Thyroid gland (tissue), 4 donors: ENCODE results near the gene COX6A2. TPM values are rescaled to one million over a fixed set of nuclear protein-coding genes. Genes with fewer than 3 reads are reported as not detected.
"Not testable (repeated sequence)": the region's sequence is repeated elsewhere in the genome, so short reads cannot be mapped to it uniquely, and the experiment has no call there.

Experiments
- DNase-seq, 2 donors: peaks; one replicate each; pipeline ENCODE4 v3.0.0-alpha.2; 2019
- H3K27ac ChIP-seq, 3 donors: fragments of 200-600 bp; sonication (generic); 1 replicate in 2 of 3; 2 replicates in 1 of 3; pipeline ENCODE4 v1.5.1; 2016 to 2019; ENCODE audit warnings: mild to moderate bottlenecking in 1 of 3, moderate library complexity in 1 of 3
- H3K27me3 ChIP-seq: fragments of 200-600 bp; sonication (generic); one replicate; pipeline ENCODE4 v1.5.1; 2019
- H3K36me3 ChIP-seq, 2 donors: fragments of 200-600 bp; sonication (generic); one replicate each; pipeline ENCODE4 v1.5.1; 2016 to 2019
- H3K4me1 ChIP-seq, 2 donors: fragments of 200-600 bp; sonication (generic); one replicate each; pipeline ENCODE4 v1.5.1; 2017 to 2019
- H3K4me3 ChIP-seq, 3 donors: fragments of 200-600 bp; sonication (generic); replicated peaks in 1 of 3; 1 replicate in 2 of 3; 2 replicates in 1 of 3; pipeline ENCODE4 v1.5.1; 2016; ENCODE audit warnings: mild to moderate bottlenecking in 1 of 3
- H3K9me3 ChIP-seq: fragments of 200-600 bp; sonication (generic); one replicate; pipeline ENCODE4 v1.5.1; 2017
- CTCF ChIP-seq, 6 experiments: fragments of 200-600 bp in 3 of 6; fragments of 450-650 bp in 3 of 6; sonication (generic) in 3 of 6; IDR thresholded peaks; one replicate each; pipeline ENCODE4 v1.5.1; 2016 to 2019; ENCODE audit warnings: antibody characterized with exemption in 6 of 6, mild to moderate bottlenecking in 2 of 6, inconsistent platforms in 1 of 6, moderate library complexity in 1 of 6
- POLR2A ChIP-seq, 2 donors: fragments of 450-650 bp; IDR thresholded peaks; one replicate each; pipeline ENCODE4 v1.6.1; 2017; ENCODE audit warnings: antibody characterized with exemption in 2 of 2, mild to moderate bottlenecking in 2 of 2, moderate library complexity in 1 of 2
- WGBS, 2 donors: methylation state at CpG; one replicate each; pipeline ENCODE4 v1.1.5; 2017; 5-methylcytosine and 5-hydroxymethylcytosine counted together
- intact Hi-C: fragments of 100-400 bp; cut with DNase I; formaldehyde crosslinking; loops from one replicate; pipeline ENCODE4 v1.15.1; 2023
- total RNA-seq, 4 donors: library from RNA; depleted of rRNA; stranded (reverse); fragments of >200 nt; gene quantifications; one replicate each; pipeline ENCODE4 v1.2.3, GENCODE V29; 2016

Gene COX6A2
- total RNA-seq, 4 donors from 2014 or later: not detected

GRCh38 chr16:31417916-31418315, 10.2 kb downstream of the COX6A2 start:
- no peak for TF ChIP-seq CTCF (IDR thresholded peaks at IDR 0.05)
- TF ChIP-seq POLR2A (IDR thresholded peaks at IDR 0.05): no peak
- DNase-seq: no peak
- Histone ChIP-seq H3K27ac (no peak overlapping the region), H3K27me3 (no peaks in the 10 kb centered on the region), H3K9me3 (no peaks in the 10 kb centered on the region), H3K4me1 (no peaks in the 10 kb centered on the region), H3K4me3 (no peak overlapping the region), H3K36me3 (no peaks in the 10 kb centered on the region)
- intact Hi-C loops: no loop called here
- WGBS, 2 donors: 87% methylated on average over 5 of the region's 5 CpGs

GRCh38 chr16:31417036-31417435, 11.1 kb downstream of the COX6A2 start:
- intact Hi-C loops, H3K4me1 ChIP-seq, DNase-seq, H3K36me3 ChIP-seq, H3K27me3 ChIP-seq, H3K4me3 ChIP-seq, H3K27ac ChIP-seq, H3K9me3 ChIP-seq: not testable (repeated sequence)
- WGBS, 2 donors: 79 to 89% methylated on average over 2 of the region's 2 CpGs

GRCh38 chr16:31416371-31416770, 11.8 kb downstream of the COX6A2 start:
- Histone ChIP-seq H3K27ac (no peak overlapping the region), H3K9me3 (no peaks in the 10 kb centered on the region), H3K4me1 (no peaks in the 10 kb centered on the region), H3K27me3 (no peaks in the 10 kb centered on the region), H3K4me3 (no peak overlapping the region), H3K36me3 (no peaks in the 10 kb centered on the region)
- DNase-seq: no peak
- 74 to 83% methylated on average over 11 of the region's 11 CpGs for WGBS, 2 donors
- intact Hi-C loops: no loop called here
- no peak for TF ChIP-seq CTCF (IDR thresholded peaks at IDR 0.05)
- TF ChIP-seq POLR2A (IDR thresholded peaks at IDR 0.05): no peak

- Histone ChIP-seq H3K9me3 (no peaks in the 10 kb centered on the region), H3K4me1 (no peaks in the 10 kb centered on the region), H3K27ac (no peak overlapping the region), H3K27me3 (no peaks in the 10 kb centered on the region), H3K4me3 (no peak overlapping the region), H3K36me3 (no peaks in the 10 kb centered on the region)
- intact Hi-C loops: no loop called here
- WGBS, 2 donors: 66 to 67% methylated on average over 3 to 4 of the region's 4 CpGs
- no peak for TF ChIP-seq CTCF (IDR thresholded peaks at IDR 0.05)
- TF ChIP-seq POLR2A (IDR thresholded peaks at IDR 0.05): no peak
- no peak for DNase-seq
Observed at GRCh38 chr16:31414706-31415105, 13.5 kb downstream of the COX6A2 start.

GRCh38 chr16:31413943-31414342, 14.2 kb downstream of the COX6A2 start:
- intact Hi-C loops: no loop called here
- DNase-seq: no peak
- H3K4me3 ChIP-seq: no peak overlapping the region
- H3K4me1 ChIP-seq: no peaks in the 10 kb centered on the region
- H3K9me3 ChIP-seq: no peaks in the 10 kb centered on the region
- H3K27ac ChIP-seq: no peak overlapping the region
- TF ChIP-seq POLR2A (IDR thresholded peaks at IDR 0.05): no peak
- no peak for TF ChIP-seq CTCF (IDR thresholded peaks at IDR 0.05)
- no peaks in the 10 kb centered on the region for H3K27me3 ChIP-seq
- WGBS, 2 donors: 82 to 90% methylated on average over 4 of the region's 4 CpGs
- H3K36me3 ChIP-seq: no peaks in the 10 kb centered on the region

GRCh38 chr16:31413381-31413780, 14.8 kb downstream of the COX6A2 start:
- Histone ChIP-seq H3K4me3 (no peak overlapping the region), H3K4me1 (no peaks in the 10 kb centered on the region), H3K27me3 (no peaks in the 10 kb centered on the region), H3K9me3 (no peaks in the 10 kb centered on the region), H3K36me3 (no peaks in the 10 kb centered on the region), H3K27ac (no peak overlapping the region)
- no peak for DNase-seq
- TF ChIP-seq POLR2A (IDR thresholded peaks at IDR 0.05) (no peak), CTCF (IDR thresholded peaks at IDR 0.05) (no peak)
- intact Hi-C loops: no loop called here
- 89 to 93% methylated on average over 5 of the region's 5 CpGs for WGBS, 2 donors
